ENCODE data around the gene CTNNA2.

CTNNA2 gene

GRCh38 chr2:80381666-80382065 lies 868.8 kb downstream of the CTNNA2 start:
- no peak for ATAC-seq
- no peak for TF ChIP-seq SNAI2 (CRISPR knock-in tag; IDR thresholded peaks at IDR 0.05)
- TF ChIP-seq POU6F1 (CRISPR knock-in tag; IDR thresholded peaks at IDR 0.05; ENCODE audit: borderline replicate concordance, low read depth), result no peak
- no peak for TF ChIP-seq OSR1 (CRISPR knock-in tag; IDR thresholded peaks at IDR 0.05)
- TF ChIP-seq ZNF565 (CRISPR knock-in tag; conservative IDR thresholded peaks at IDR 0.05; ENCODE audit: low read depth), result no peak
- TF ChIP-seq ZNF70 (CRISPR knock-in tag; IDR thresholded peaks at IDR 0.05), result no peak
- TF ChIP-seq PPARA (CRISPR knock-in tag; IDR thresholded peaks at IDR 0.05; ENCODE audit: borderline replicate concordance), result no peak
- TF ChIP-seq PATZ1 (CRISPR knock-in tag; IDR thresholded peaks at IDR 0.05; ENCODE audit: borderline replicate concordance), result no peak
- no peak for TF ChIP-seq CSDC2 (CRISPR knock-in tag; IDR thresholded peaks at IDR 0.05)
- no peak for TF ChIP-seq GLIS3 (CRISPR knock-in tag; IDR thresholded peaks at IDR 0.05)
- no peak for TF ChIP-seq ZFP30 (CRISPR knock-in tag; IDR thresholded peaks at IDR 0.05)
- TF ChIP-seq ZFP3 (CRISPR knock-in tag; IDR thresholded peaks at IDR 0.05), result no peak
- TF ChIP-seq TOX (CRISPR knock-in tag; IDR thresholded peaks at IDR 0.05; ENCODE audit: borderline replicate concordance), result no peak
- TF ChIP-seq CSRNP3 (CRISPR knock-in tag; IDR thresholded peaks at IDR 0.05), result no peak
- no peak for TF ChIP-seq ISL1 (CRISPR knock-in tag; IDR thresholded peaks at IDR 0.05)
- TF ChIP-seq ZC3H10 (CRISPR knock-in tag; IDR thresholded peaks at IDR 0.05), result no peak
- no peak for TF ChIP-seq RARB (CRISPR knock-in tag; IDR thresholded peaks at IDR 0.05)
- no peak for TF ChIP-seq ESRRG (CRISPR knock-in tag; IDR thresholded peaks at IDR 0.05)
- no peak for TF ChIP-seq CREB5 (CRISPR knock-in tag; IDR thresholded peaks at IDR 0.05; ENCODE audit: low read depth)
- TF ChIP-seq BACH2 (CRISPR knock-in tag; IDR thresholded peaks at IDR 0.05; ENCODE audit: borderline replicate concordance), result no peak
- no peak for TF ChIP-seq TCF4 (CRISPR knock-in tag; IDR thresholded peaks at IDR 0.05; ENCODE audit: borderline replicate concordance)

GRCh38 chr2:80392441-80392840 lies 879.6 kb downstream of the CTNNA2 start:
- peak; percentile 85 for ATAC-seq
- peak; percentile 33; the same call in 1 of the 2 replicates for TF ChIP-seq ISL1 (CRISPR knock-in tag; IDR thresholded peaks at IDR 0.05)
- TF ChIP-seq ARNTL (CRISPR knock-in tag; IDR thresholded peaks at IDR 0.05; ENCODE audit: borderline replicate concordance, low read depth), result no peak

GRCh38 chr2:80393991-80394390 lies 881.1 kb downstream of the CTNNA2 start:
- ATAC-seq, result no peak
- TF ChIP-seq ZNF565 (CRISPR knock-in tag; conservative IDR thresholded peaks at IDR 0.05; ENCODE audit: low read depth), result no peak
- no peak for TF ChIP-seq CREB5 (CRISPR knock-in tag; IDR thresholded peaks at IDR 0.05; ENCODE audit: low read depth)
- TF ChIP-seq ISL1 (CRISPR knock-in tag; IDR thresholded peaks at IDR 0.05), result no peak

- ATAC-seq, result no peak
- TF ChIP-seq CSDC2 (CRISPR knock-in tag; IDR thresholded peaks at IDR 0.05) (no peak), ESRRG (CRISPR knock-in tag; IDR thresholded peaks at IDR 0.05) (no peak), GLIS3 (CRISPR knock-in tag; IDR thresholded peaks at IDR 0.05) (no peak), SNAI2 (CRISPR knock-in tag; IDR thresholded peaks at IDR 0.05) (no peak)
Observed at GRCh38 chr2:80395251-80395650, 882.4 kb downstream of the CTNNA2 start.
